MM.1S (cell line): ENCODE measurements around the gene ERCC6.

Experiments
- DNase-seq: peaks from one replicate; pipeline ENCODE4 v3.0.0-alpha.2; 2015
- H2AFZ ChIP-seq: fragments of 300-600 bp; sonication (generic); 2 replicates; pipeline ENCODE4 v1.6.0; 2016; ENCODE audit warnings: antibody characterized with exemption, low read length
- H3F3A ChIP-seq: fragments of 300-600 bp; sonication (generic); 2 replicates; pipeline ENCODE4 v1.6.1; 2016; ENCODE audit warnings: mild to moderate bottlenecking, antibody characterized with exemption, low read length, moderate library complexity, mixed read lengths; ENCODE audit not compliant: insufficient read depth
- H3K27ac ChIP-seq: fragments of 300-600 bp; sonication (generic); 2 replicates; pipeline ENCODE4 v1.5.1; 2016; ENCODE audit warnings: mild to moderate bottlenecking, low read length
- H3K27me3 ChIP-seq: fragments of 300-600 bp; sonication (generic); replicated peaks from 2 replicates; pipeline ENCODE4 v1.6.0; 2016; ENCODE audit warnings: low read length; ENCODE audit not compliant: insufficient read depth
- H3K36me3 ChIP-seq: fragments of 300-600 bp; sonication (generic); replicated peaks from 2 replicates; pipeline ENCODE4 v1.6.1; 2016; ENCODE audit warnings: mild to moderate bottlenecking, low read length, mixed read lengths; ENCODE audit not compliant: insufficient read depth
- H3K4me1 ChIP-seq: fragments of 300-600 bp; sonication (generic); 2 replicates; pipeline ENCODE4 v1.6.1; 2016; ENCODE audit warnings: low read length, mixed read lengths
- H3K4me2 ChIP-seq: fragments of 300-600 bp; sonication (generic); 2 replicates; pipeline ENCODE4 v1.6.0; 2016; ENCODE audit warnings: low read depth, low read length
- H3K4me3 ChIP-seq: fragments of 300-600 bp; sonication (generic); 2 replicates; pipeline ENCODE4 v1.5.1; 2016; ENCODE audit warnings: low read length, mixed read lengths
- H3K79me2 ChIP-seq: fragments of 300-600 bp; sonication (generic); 2 replicates; pipeline ENCODE4 v1.6.1; 2016; ENCODE audit warnings: mixed run types, low read length, mixed read lengths
- H3K9ac ChIP-seq: fragments of 300-600 bp; sonication (generic); 2 replicates; pipeline ENCODE4 v1.6.1; 2016; ENCODE audit warnings: low read length, mixed read lengths
- H3K9me2 ChIP-seq: fragments of 300-600 bp; sonication (generic); replicated peaks from 2 replicates; pipeline ENCODE4 v1.6.1; 2016; ENCODE audit warnings: mild to moderate bottlenecking, low read length, mixed read lengths; ENCODE audit not compliant: insufficient read depth
- H3K9me3 ChIP-seq: fragments of 300-600 bp; sonication (generic); replicated peaks from 2 replicates; pipeline ENCODE4 v1.6.1; 2016; ENCODE audit warnings: mild to moderate bottlenecking, low read length, mixed read lengths; ENCODE audit not compliant: insufficient read depth
- H4K20me1 ChIP-seq: fragments of 300-600 bp; sonication (generic); 2 replicates; pipeline ENCODE4 v1.6.1; 2016; ENCODE audit warnings: mild to moderate bottlenecking, low read length, moderate library complexity, mixed read lengths; ENCODE audit not compliant: insufficient read depth
- CTCF ChIP-seq: fragments of 300-600 bp; sonication (generic); IDR thresholded peaks from 2 replicates; pipeline ENCODE4 v1.5.1; 2016; ENCODE audit warnings: antibody characterized with exemption, low read length, mixed read lengths
- EZH2 ChIP-seq: fragments of 300-600 bp; sonication (generic); optimal IDR thresholded peaks from 2 replicates; pipeline ENCODE3; 2017; ENCODE audit warnings: low read depth, mild to moderate bottlenecking, antibody characterized with exemption, low read length, mixed read lengths
- EZH2phosphoT487 ChIP-seq: fragments of 300-600 bp; sonication (generic); IDR thresholded peaks from 2 replicates; pipeline ENCODE4 v1.6.1; 2018; ENCODE audit warnings: antibody characterized with exemption, low read length

Gene ERCC6

GRCh38 chr10:49549640-49550346, 10.9 kb upstream of the ERCC6 start:
- Histone ChIP-seq H3K4me2 (no peak overlapping the region), H3K79me2 (no peaks in the 10 kb centered on the region), H2AFZ (no peak overlapping the region), H3K9me3 (no peaks in the 10 kb centered on the region), H3K27me3 (no peaks in the 10 kb centered on the region), H3K9ac (no peak overlapping the region), H3K36me3 (no peaks in the 10 kb centered on the region), H3F3A (no peaks in the 10 kb centered on the region), H3K4me3 (no peak overlapping the region), H3K27ac (no peak overlapping the region), H3K4me1 (0 out of 2 replicates have a peak, but pooled peaks cover 4% of the 10 kb centered on the region), H4K20me1 (no peaks in the 10 kb centered on the region), H3K9me2 (no peaks in the 10 kb centered on the region)
- DNase-seq = no peak
- TF ChIP-seq EZH2phosphoT487 = no peak

- H3K4me1 ChIP-seq = no peaks in the 10 kb centered on the region
- no peaks in the 10 kb centered on the region for H3K9me2 ChIP-seq
- no peaks in the 10 kb centered on the region for H3K9me3 ChIP-seq
- H3K4me3 ChIP-seq = no peak overlapping the region
- H3K36me3 ChIP-seq = no peaks in the 10 kb centered on the region
- no peak overlapping the region for H3K4me2 ChIP-seq
- no peak overlapping the region for H2AFZ ChIP-seq
- TF ChIP-seq EZH2 (no peak), CTCF (no peak)
- DNase-seq = no peak
- H3F3A ChIP-seq = no peaks in the 10 kb centered on the region
- H3K79me2 ChIP-seq = no peaks in the 10 kb centered on the region
- H3K9ac ChIP-seq = no peak overlapping the region
- H3K27me3 ChIP-seq = no peaks in the 10 kb centered on the region
- H4K20me1 ChIP-seq = no peaks in the 10 kb centered on the region
- H3K27ac ChIP-seq = no peak overlapping the region
Observed at GRCh38 chr10:49543604-49544003, 4.7 kb upstream of the ERCC6 start.

- Histone ChIP-seq H3K27ac (no peak overlapping the region), H3K9ac (no peak overlapping the region), H3K4me3 (no peak overlapping the region), H3K79me2 (peaks cover 11% of the 10 kb centered on the region), H3K9me3 (no peaks in the 10 kb centered on the region), H3K4me1 (peaks cover 4% of the 10 kb centered on the region; the same call in 1 of the 2 replicates), H4K20me1 (no peaks in the 10 kb centered on the region), H3K4me2 (no peak overlapping the region), H3F3A (no peaks in the 10 kb centered on the region), H2AFZ (no peak overlapping the region), H3K36me3 (no peaks in the 10 kb centered on the region), H3K27me3 (no peaks in the 10 kb centered on the region), H3K9me2 (no peaks in the 10 kb centered on the region)
- DNase-seq = no peak
- TF ChIP-seq EZH2 = no peak
- no peak for TF ChIP-seq CTCF
- TF ChIP-seq EZH2phosphoT487 = no peak
Observed at GRCh38 chr10:49542353-49542752, 3.4 kb upstream of the ERCC6 start.

- no peaks in the 10 kb centered on the region for H3K36me3 ChIP-seq
- H3K27me3 ChIP-seq = no peaks in the 10 kb centered on the region
- no peak for DNase-seq
- peaks cover 12% of the 10 kb centered on the region for H3K79me2 ChIP-seq
- H3K9ac ChIP-seq = no peak overlapping the region
- TF ChIP-seq CTCF (no peak), EZH2 (no peak)
- H2AFZ ChIP-seq = no peak overlapping the region
- H3K9me2 ChIP-seq = no peaks in the 10 kb centered on the region
- H4K20me1 ChIP-seq = no peaks in the 10 kb centered on the region
- no peaks in the 10 kb centered on the region for H3F3A ChIP-seq
- no peaks in the 10 kb centered on the region for H3K9me3 ChIP-seq
- no peak overlapping the region for H3K4me3 ChIP-seq
- peaks cover 4% of the 10 kb centered on the region; the same call in 1 of the 2 replicates for H3K4me1 ChIP-seq
- no peak overlapping the region for H3K4me2 ChIP-seq
- no peak overlapping the region for H3K27ac ChIP-seq
Observed at GRCh38 chr10:49541762-49542161, 2.8 kb upstream of the ERCC6 start.
